BJ (cell line): Measurements from ENCODE around the gene SNRNP200. TPM values are rescaled to one million over a fixed set of nuclear protein-coding genes. Genes with fewer than 3 reads are reported as not detected.

Source experiments
- CTCF ChIA-PET: fragments of 350-600 bp; formaldehyde crosslinking; extraction: SDS; loops from one replicate; lab custom pipeline; 2021; ENCODE audit warnings: antibody characterized with exemption, inconsistent platforms; lab: Yijun Ruan, JAX
- POLR2A ChIA-PET: fragments of 300-600 bp; sonication (Branson Sonifier 250); formaldehyde crosslinking; extraction: SDS; loops from one replicate; lab custom pipeline; 2021; ENCODE audit warnings: antibody characterized with exemption; lab: Charles Lee
- DNase-seq: peaks from one replicate; pipeline ENCODE4 v3.0.0-alpha.2; 2011; ENCODE audit warnings: low read depth
- H3K27me3 ChIP-seq: 2 replicates; pipeline ENCODE4 v1.6.0; 2011; ENCODE audit warnings: low read length; ENCODE audit not compliant: control insufficient read depth, insufficient read depth
- H3K36me3 ChIP-seq: 2 replicates; pipeline ENCODE4 v1.5.1; 2011; ENCODE audit warnings: low read length; ENCODE audit not compliant: control insufficient read depth, insufficient read depth
- H3K4me3 ChIP-seq: 2 replicates; pipeline ENCODE4 v1.5.1; 2011; ENCODE audit warnings: low read depth, mild to moderate bottlenecking, control low read depth, low read length
- polyA plus RNA-seq: library from polyadenylated mRNA; depleted of rRNA; stranded (reverse); fragments of >200 nt; gene quantifications from 2 replicates; pipeline ENCODE4 v1.2.3, GENCODE V29; 2011
- TF ChIP-seq, protein P1 (sequence below): IDR thresholded peaks from 2 replicates; pipeline ENCODE4 v1.5.1; 2011; ENCODE audit warnings: low read depth, mild to moderate bottlenecking, control low read depth, inconsistent platforms, low read length, moderate library complexity; ENCODE audit not compliant: insufficient read depth

The SNRNP200 gene
- polyA plus RNA-seq, 1 experiment: 111 TPM

DNA sequence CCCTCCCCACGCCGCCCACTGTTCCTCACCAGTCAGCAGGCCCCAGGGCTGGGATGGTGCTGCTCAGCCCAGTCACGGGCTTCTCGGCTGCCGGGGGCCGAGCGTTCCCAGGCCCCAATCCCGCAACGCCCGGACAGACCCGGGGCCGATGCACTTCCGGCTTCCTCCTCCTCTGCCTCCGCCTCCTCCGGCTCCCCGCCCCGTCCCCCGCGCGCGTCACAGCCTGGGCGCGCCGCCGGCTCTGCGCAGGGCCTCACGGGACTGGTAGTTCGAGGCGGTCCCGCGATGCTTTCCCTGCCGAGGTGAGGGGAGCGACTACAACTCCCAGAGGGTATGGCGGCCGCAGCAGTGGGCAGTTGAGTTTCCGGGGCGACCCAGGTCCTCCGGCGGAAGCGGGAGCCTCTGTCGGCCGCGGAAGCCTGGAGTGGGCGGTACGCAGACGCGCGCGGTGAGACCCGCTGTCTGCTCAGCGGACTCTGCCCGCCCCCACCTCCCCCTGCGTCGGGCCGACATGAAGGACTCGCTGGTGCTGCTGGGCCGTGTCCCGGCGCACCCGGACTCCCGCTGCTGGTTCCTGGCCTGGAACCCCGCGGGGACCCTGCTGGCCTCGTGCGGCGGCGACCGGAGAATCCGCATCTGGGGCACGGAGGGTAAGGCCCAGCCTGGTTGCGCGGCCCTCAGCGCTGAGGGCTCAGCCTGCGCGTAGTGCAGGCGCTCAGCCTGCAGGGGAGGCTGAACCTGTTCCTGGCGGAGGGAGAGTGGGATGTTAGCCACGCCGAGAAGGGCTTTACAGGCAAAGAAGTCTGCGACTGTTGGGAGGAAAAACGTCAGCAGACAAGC is 39.3 kb downstream of the SNRNP200 start, which contains the start of the genes CIAO1 and TMEM127:
CIAO1 (plus strand) TSS at position 386 of the 840 bp plus-strand sequence; CDS start at position 512, 126 bp downstream.
TMEM127 (minus strand) TSS at position 158 of the 840 bp plus-strand sequence. CDS start 616 bp downstream, outside the sequence.
- Histone ChIP-seq H3K4me3 (peak within 1 kb of the TSS; percentile 92), H3K27me3 (no peaks in the 10 kb centered on the region), H3K36me3 (peaks cover 15% of the 10 kb centered on the region)
- TF ChIP-seq, protein P1, sequence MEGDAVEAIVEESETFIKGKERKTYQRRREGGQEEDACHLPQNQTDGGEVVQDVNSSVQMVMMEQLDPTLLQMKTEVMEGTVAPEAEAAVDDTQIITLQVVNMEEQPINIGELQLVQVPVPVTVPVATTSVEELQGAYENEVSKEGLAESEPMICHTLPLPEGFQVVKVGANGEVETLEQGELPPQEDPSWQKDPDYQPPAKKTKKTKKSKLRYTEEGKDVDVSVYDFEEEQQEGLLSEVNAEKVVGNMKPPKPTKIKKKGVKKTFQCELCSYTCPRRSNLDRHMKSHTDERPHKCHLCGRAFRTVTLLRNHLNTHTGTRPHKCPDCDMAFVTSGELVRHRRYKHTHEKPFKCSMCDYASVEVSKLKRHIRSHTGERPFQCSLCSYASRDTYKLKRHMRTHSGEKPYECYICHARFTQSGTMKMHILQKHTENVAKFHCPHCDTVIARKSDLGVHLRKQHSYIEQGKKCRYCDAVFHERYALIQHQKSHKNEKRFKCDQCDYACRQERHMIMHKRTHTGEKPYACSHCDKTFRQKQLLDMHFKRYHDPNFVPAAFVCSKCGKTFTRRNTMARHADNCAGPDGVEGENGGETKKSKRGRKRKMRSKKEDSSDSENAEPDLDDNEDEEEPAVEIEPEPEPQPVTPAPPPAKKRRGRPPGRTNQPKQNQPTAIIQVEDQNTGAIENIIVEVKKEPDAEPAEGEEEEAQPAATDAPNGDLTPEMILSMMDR: peak; percentile 41
- DNase-seq: peak; percentile 84
- CTCF ChIA-PET: interaction anchor here (0.6 to 2.5 kb wide), 5 partner anchors 92 to 553 kb away, joined by 3 to 18 read pairs (median 3); partner anchors contain the start of gene ASTL
- POLR2A ChIA-PET: no interaction called here

DNA sequence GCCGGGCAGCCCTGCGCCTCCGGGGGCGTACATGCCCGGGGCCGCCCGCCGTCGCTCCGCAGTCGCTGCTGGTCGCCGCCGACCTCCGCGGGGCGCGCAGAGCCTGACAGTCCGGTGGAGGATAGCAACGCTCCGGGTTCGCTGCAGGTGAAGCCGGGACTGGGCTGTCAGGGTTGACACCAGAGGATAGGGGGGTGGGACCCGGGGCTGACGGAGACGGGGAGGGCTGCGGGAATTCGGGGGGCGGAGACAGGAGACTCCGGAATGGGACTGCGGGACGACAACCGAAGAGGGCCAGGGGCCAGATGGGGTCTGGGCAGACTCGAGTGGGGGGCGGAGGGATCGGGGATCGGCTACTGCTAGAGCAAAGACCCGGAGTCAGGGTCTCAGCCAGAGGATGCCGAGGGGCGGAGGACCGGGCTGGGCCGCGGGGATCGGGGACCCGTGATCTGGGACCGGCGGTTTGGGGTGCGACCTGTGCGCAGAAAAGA is 40.0 kb downstream of the SNRNP200 start:
- ChIA-PET POLR2A (no interaction called here), CTCF (interaction anchor here (0.8 to 6.8 kb wide), 4 partner anchors 57 to 135 kb away, joined by 3 to 62 read pairs (median 6); partner anchors contain the start of genes ASTL and STARD7)
- TF ChIP-seq, protein P1: no peak
- Histone ChIP-seq H3K4me3 (peak overlapping the region; percentile 92), H3K27me3 (no peaks in the 10 kb centered on the region), H3K36me3 (peaks cover 14% of the 10 kb centered on the region)
- no peak for DNase-seq

DNA sequence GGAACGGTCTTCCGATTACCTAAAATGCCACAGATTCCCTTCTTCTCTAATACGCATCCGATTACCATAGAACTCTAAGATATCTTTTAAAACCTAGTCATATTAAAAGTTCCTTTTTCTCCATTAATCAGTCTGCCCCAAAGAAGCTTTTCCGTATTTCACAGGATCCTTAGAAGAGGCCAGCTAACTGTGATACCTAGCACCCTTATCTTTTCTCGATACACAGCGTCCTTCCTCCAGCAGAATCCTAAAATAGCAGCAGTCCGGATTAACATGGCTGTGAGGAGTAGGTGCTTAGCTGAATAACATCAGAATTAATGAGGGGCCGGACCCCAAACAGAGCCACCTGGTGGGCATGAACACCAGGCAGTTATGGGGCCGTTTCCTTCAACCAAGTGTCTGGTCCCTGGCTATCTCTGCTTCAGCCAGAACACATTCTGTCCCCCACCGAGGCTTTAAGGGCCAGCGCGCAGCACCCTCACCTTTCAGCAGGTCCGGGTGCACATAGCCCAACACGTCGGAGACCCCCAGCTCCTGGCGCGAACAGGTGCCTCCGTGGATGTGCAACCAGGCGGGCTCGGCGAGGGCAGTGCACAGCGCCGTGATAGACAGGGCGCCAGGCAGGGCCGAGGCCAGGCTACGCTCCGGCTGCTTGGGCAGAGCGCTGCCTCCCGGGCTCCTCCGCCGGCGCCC is 40.5 kb downstream of the SNRNP200 start:
- POLR2A ChIA-PET: no interaction called here
- H3K4me3 ChIP-seq: peak overlapping the region; percentile 92
- CTCF ChIA-PET: interaction anchor here (0.8 to 6.8 kb wide), 7 partner anchors 9 to 272 kb away, joined by 3 to 62 read pairs (median 5); partner anchors contain the start of genes ASTL and STARD7
- DNase-seq: no peak
- H3K36me3 ChIP-seq: peaks cover 14% of the 10 kb centered on the region
- H3K27me3 ChIP-seq: no peaks in the 10 kb centered on the region
- TF ChIP-seq, protein P1: peak; percentile 54

DNA sequence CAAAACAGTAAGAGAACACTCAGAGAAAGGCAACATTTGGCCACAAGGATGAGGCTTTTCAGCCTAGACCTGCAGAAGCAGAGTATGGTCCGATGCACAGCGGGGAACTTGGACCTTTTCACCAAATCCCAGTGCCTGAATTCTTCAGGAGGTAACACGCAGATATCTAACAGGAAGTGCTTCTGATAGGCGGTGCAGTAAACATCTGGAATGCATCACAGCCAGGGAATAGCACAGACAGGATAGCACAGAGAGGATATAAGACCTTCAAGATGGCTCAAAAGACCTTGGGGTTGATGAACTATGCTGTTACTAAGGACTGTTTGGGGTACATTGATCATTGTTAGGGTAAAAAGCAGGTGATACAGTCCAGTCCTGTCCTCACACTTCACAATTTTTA is 41.3 kb downstream of the SNRNP200 start:
- TF ChIP-seq, protein P1: no peak
- DNase-seq: no peak
- Histone ChIP-seq H3K4me3 (peak overlapping the region; percentile 92), H3K36me3 (peaks cover 11% of the 10 kb centered on the region), H3K27me3 (no peaks in the 10 kb centered on the region)
- ChIA-PET CTCF (interaction anchor here (0.8 to 6.8 kb wide), 7 partner anchors 9 to 271 kb away, joined by 3 to 62 read pairs (median 5); partner anchors contain the start of genes ASTL and STARD7), POLR2A (no interaction called here)
